ENCODE data around the gene MT1G.

The MT1G gene

GRCh38 chr16:56682703-56683397 lies 15.0 kb upstream of the MT1G start:
- Histone ChIP-seq H3K27me3 (ENCODE audit: control insufficient read depth in 3 of 3, insufficient read depth in 3 of 3, low read depth in 1 of 3, low read length in 3 of 3) (peaks cover 0 to 53% (median 15%) of the 10 kb centered on the region in 3 experiments), H3K4me2 (ENCODE audit: insufficient read depth, low read length, poor library complexity, severe bottlenecking) (peak overlapping the region; percentile 87), H3K14ac (ENCODE audit: low read length) (no peak overlapping the region), H4K91ac (ENCODE audit: low read depth, low read length, poor library complexity) (no peak overlapping the region), H3K4ac (ENCODE audit: low read length) (peak overlapping the region; percentile 14), H2AK5ac (ENCODE audit: low read depth, low read length) (no peak overlapping the region), H3K9ac (ENCODE audit: low read depth, low read length, poor library complexity) (peak overlapping the region; percentile 64), H3K23ac (ENCODE audit: low read depth, low read length, poor library complexity) (no peak overlapping the region), H3K4me3 (ENCODE audit: low read length in 2 of 2) (peak overlapping the region; percentile 48 to 78), H2BK5ac (ENCODE audit: low read length) (no peak overlapping the region), H2BK120ac (ENCODE audit: low read depth, low read length) (no peak overlapping the region), H3K79me1 (ENCODE audit: low read depth, low read length) (no peaks in the 10 kb centered on the region), H4K8ac (ENCODE audit: low read depth, low read length) (no peak overlapping the region), H3K36me3 (replicated peaks in 1 of 2; ENCODE audit: control insufficient read depth in 2 of 2, insufficient read depth in 2 of 2, low read length in 2 of 2) (no peaks in the 10 kb centered on the region), H2AFZ (ENCODE audit: low read length) (peak overlapping the region; percentile 94), H3K27ac (replicated peaks; ENCODE audit: low read length) (no peak overlapping the region), H2BK15ac (ENCODE audit: low read length) (peak overlapping the region; percentile 22), H3K18ac (ENCODE audit: low read length) (peak overlapping the region; percentile 58), H3K9me3 (replicated peaks in 1 of 2; ENCODE audit: control insufficient read depth in 2 of 2, insufficient read depth in 1 of 2, low read depth in 1 of 2, low read length in 2 of 2) (peaks cover 0 to 5% of the 10 kb centered on the region in 2 donors), H2BK12ac (ENCODE audit: low read length) (no peak overlapping the region), H3K4me1 (ENCODE audit: control insufficient read depth in 2 of 2, insufficient read depth in 1 of 2, low read depth in 1 of 2, low read length in 2 of 2) (peaks cover 12 to 18% of the 10 kb centered on the region in 2 donors)
- no CpG with 5 or more reads among the region's 8 CpGs for WGBS, 2 donors (ENCODE audit: extremely low coverage in 2 of 2, insufficient read length in 2 of 2, insufficient replicate concordance in 1 of 2)
- no peak for DNase-seq (ENCODE audit: low spot score)

GRCh38 chr16:56681939-56682702 lies 14.3 kb upstream of the MT1G start, which contains the start of gene MT1X:
MT1X (plus strand) TSS chr16:56682470; CDS start chr16:56682541, 71 bp downstream.
- no peak within 1 kb of the TSS for H2BK120ac ChIP-seq (ENCODE audit: low read depth, low read length)
- peak within 1 kb of the TSS; percentile 46 for H3K23ac ChIP-seq (ENCODE audit: low read depth, low read length, poor library complexity)
- H3K14ac ChIP-seq (ENCODE audit: low read length): peak within 1 kb of the TSS; percentile 28
- no peak within 1 kb of the TSS for H3K27ac ChIP-seq (replicated peaks; ENCODE audit: low read length)
- peak; percentile 51 for DNase-seq (ENCODE audit: low spot score)
- no peaks in the 10 kb centered on the region for H3K79me1 ChIP-seq (ENCODE audit: low read depth, low read length)
- H3K4ac ChIP-seq (ENCODE audit: low read length): peak within 1 kb of the TSS; percentile 14
- no peak within 1 kb of the TSS for H2AK5ac ChIP-seq (ENCODE audit: low read depth, low read length)
- H3K4me3 ChIP-seq (ENCODE audit: low read length in 2 of 2): peak within 1 kb of the TSS; percentile 48 to 78
- H3K4me1 ChIP-seq (ENCODE audit: control insufficient read depth in 2 of 2, insufficient read depth in 1 of 2, low read depth in 1 of 2, low read length in 2 of 2): peaks cover 12 to 18% of the 10 kb centered on the region in 2 donors
- H3K9me3 ChIP-seq (replicated peaks in 1 of 2; ENCODE audit: control insufficient read depth in 2 of 2, insufficient read depth in 1 of 2, low read depth in 1 of 2, low read length in 2 of 2): peaks cover 0 to 5% of the 10 kb centered on the region in 2 donors
- peak within 1 kb of the TSS; percentile 94 for H2AFZ ChIP-seq (ENCODE audit: low read length)
- H2BK12ac ChIP-seq (ENCODE audit: low read length): no peak within 1 kb of the TSS
- no peak within 1 kb of the TSS for H4K91ac ChIP-seq (ENCODE audit: low read depth, low read length, poor library complexity)
- no peaks in the 10 kb centered on the region for H3K36me3 ChIP-seq (replicated peaks in 1 of 2; ENCODE audit: control insufficient read depth in 2 of 2, insufficient read depth in 2 of 2, low read length in 2 of 2)
- H4K8ac ChIP-seq (ENCODE audit: low read depth, low read length): no peak within 1 kb of the TSS
- peak within 1 kb of the TSS; percentile 87 for H3K4me2 ChIP-seq (ENCODE audit: insufficient read depth, low read length, poor library complexity, severe bottlenecking)
- H3K27me3 ChIP-seq (ENCODE audit: control insufficient read depth in 3 of 3, insufficient read depth in 3 of 3, low read depth in 1 of 3, low read length in 3 of 3): peaks cover 0 to 60% (median 20%) of the 10 kb centered on the region in 3 experiments
- H3K9ac ChIP-seq (ENCODE audit: low read depth, low read length, poor library complexity): peak within 1 kb of the TSS; percentile 85
- peak within 1 kb of the TSS; percentile 22 for H2BK15ac ChIP-seq (ENCODE audit: low read length)
- H2BK5ac ChIP-seq (ENCODE audit: low read length): no peak within 1 kb of the TSS
- H3K18ac ChIP-seq (ENCODE audit: low read length): peak within 1 kb of the TSS; percentile 89
- WGBS, 2 donors (ENCODE audit: extremely low coverage in 2 of 2, insufficient read length in 2 of 2, insufficient replicate concordance in 1 of 2): no CpG with 5 or more reads among the region's 49 CpGs

GRCh38 chr16:56679818-56680217 lies 12.0 kb upstream of the MT1G start:
- H3K27ac ChIP-seq (replicated peaks; ENCODE audit: low read length): no peak overlapping the region
- H3K14ac ChIP-seq (ENCODE audit: low read length): no peak overlapping the region
- H3K4me2 ChIP-seq (ENCODE audit: insufficient read depth, low read length, poor library complexity, severe bottlenecking): no peak overlapping the region
- no peak overlapping the region for H2AK5ac ChIP-seq (ENCODE audit: low read depth, low read length)
- no peaks in the 10 kb centered on the region for H3K79me1 ChIP-seq (ENCODE audit: low read depth, low read length)
- H2AFZ ChIP-seq (ENCODE audit: low read length): no peak overlapping the region
- H4K8ac ChIP-seq (ENCODE audit: low read depth, low read length): no peak overlapping the region
- H2BK15ac ChIP-seq (ENCODE audit: low read length): no peak overlapping the region
- peaks cover 18% of the 10 kb centered on the region in 2 donors for H3K4me1 ChIP-seq (ENCODE audit: control insufficient read depth in 2 of 2, insufficient read depth in 1 of 2, low read depth in 1 of 2, low read length in 2 of 2)
- no peaks in the 10 kb centered on the region for H3K36me3 ChIP-seq (replicated peaks in 1 of 2; ENCODE audit: control insufficient read depth in 2 of 2, insufficient read depth in 2 of 2, low read length in 2 of 2)
- no peak overlapping the region for H2BK5ac ChIP-seq (ENCODE audit: low read length)
- no peak overlapping the region for H3K4ac ChIP-seq (ENCODE audit: low read length)
- no peak for DNase-seq (ENCODE audit: low spot score)
- H2BK120ac ChIP-seq (ENCODE audit: low read depth, low read length): no peak overlapping the region
- WGBS, 2 donors (ENCODE audit: extremely low coverage in 2 of 2, insufficient read length in 2 of 2, insufficient replicate concordance in 1 of 2): no CpG with 5 or more reads among the region's 6 CpGs
- no peak overlapping the region for H4K91ac ChIP-seq (ENCODE audit: low read depth, low read length, poor library complexity)
- no peak overlapping the region for H3K23ac ChIP-seq (ENCODE audit: low read depth, low read length, poor library complexity)
- no peak overlapping the region for H2BK12ac ChIP-seq (ENCODE audit: low read length)
- peaks cover 8 to 82% (median 41%) of the 10 kb centered on the region in 3 experiments for H3K27me3 ChIP-seq (ENCODE audit: control insufficient read depth in 3 of 3, insufficient read depth in 3 of 3, low read depth in 1 of 3, low read length in 3 of 3)
- no peak overlapping the region for H3K9ac ChIP-seq (ENCODE audit: low read depth, low read length, poor library complexity)
- peaks cover 0 to 2% of the 10 kb centered on the region in 2 donors for H3K9me3 ChIP-seq (replicated peaks in 1 of 2; ENCODE audit: control insufficient read depth in 2 of 2, insufficient read depth in 1 of 2, low read depth in 1 of 2, low read length in 2 of 2)
- H3K18ac ChIP-seq (ENCODE audit: low read length): no peak overlapping the region
- no peak overlapping the region for H3K4me3 ChIP-seq (ENCODE audit: low read length in 2 of 2)

Measured in neuronal stem cell (in vitro differentiated cells).